Right lobe of liver (tissue), 6 donors: ENCODE data around the gene AKR1B1. TPM values are rescaled to one million over a fixed set of nuclear protein-coding genes. Genes with fewer than 3 reads are reported as not detected.

Experiments
- ATAC-seq, 4 donors: fragments of 200-7000 bp; cut with Tn5 transposase; one replicate each; pipeline ENCODE4 v1.9.1; 2020; ENCODE audit warnings: mild to moderate bottlenecking in 4 of 4, moderate library complexity in 4 of 4
- DNase-seq, 3 donors: peaks; one replicate each; pipeline ENCODE4 v3.0.0-alpha.2; 2020
- H3K27ac ChIP-seq, 3 donors: fragments of 200-600 bp; one replicate each; pipeline ENCODE4 v1.8.0; 2022
- H3K27me3 ChIP-seq, 2 donors: fragments of 200-600 bp; one replicate each; pipeline ENCODE4 v1.8.0; 2022
- H3K36me3 ChIP-seq, 4 donors: fragments of 200-600 bp; sonication (generic) in 1 of 4; one replicate each; pipeline versions ENCODE4 v1.5.1 to v1.8.0; 2017 to 2022; ENCODE audit warnings: control low read depth in 1 of 4
- H3K4me1 ChIP-seq, 4 donors: fragments of 200-600 bp; sonication (generic) in 1 of 4; one replicate each; pipeline versions ENCODE4 v1.5.1 to v1.8.0; 2017 to 2022; ENCODE audit warnings: control low read depth in 1 of 4
- H3K4me3 ChIP-seq, 3 donors: fragments of 200-600 bp; one replicate each; pipeline ENCODE4 v1.8.0; 2022
- H3K9me3 ChIP-seq, 4 donors: fragments of 200-600 bp; sonication (generic) in 1 of 4; one replicate each; pipeline versions ENCODE4 v1.5.1 to v1.8.0; 2017 to 2022; ENCODE audit warnings: control low read depth in 1 of 4
- CTCF ChIP-seq, 4 donors: fragments of 200-600 bp in 3 of 4; fragments of 450-650 bp in 1 of 4; IDR thresholded peaks; one replicate each; pipeline versions ENCODE4 v1.5.1 to v1.8.0; 2016 to 2022; ENCODE audit warnings: antibody characterized with exemption in 4 of 4, mild to moderate bottlenecking in 2 of 4
- POLR2A ChIP-seq: fragments of 450-650 bp; IDR thresholded peaks from one replicate; pipeline ENCODE4 v1.6.1; 2017; ENCODE audit warnings: antibody characterized with exemption, mild to moderate bottlenecking
- WGBS: methylation state at CpG from one replicate; pipeline ENCODE4 v1.1.6; 2018; ENCODE audit warnings: low coverage, low lambda C conversion rate; ENCODE audit not compliant: insufficient coverage; ENCODE audit errors: missing lambda C conversion rate; 5-methylcytosine and 5-hydroxymethylcytosine counted together
- intact Hi-C, 2 donors: fragments of 100-400 bp; cut with DNase I; formaldehyde crosslinking; loops; one replicate each; pipeline versions ENCODE4 v1.11.2 to v1.14.1; 2022
- total RNA-seq, 6 experiments: library from RNA; depleted of rRNA in 2 of 6; stranded (reverse); fragments of >200 nt in 2 of 6; fragmentation: NEBNext Ultra II Directional in 3 of 6; extraction: Animal tissue kit (Norgen Biotek cat#: 25700) in 3 of 6; gene quantifications; one replicate each; pipeline versions ENCODE4 v1.1.0 to v1.2.4, GENCODE V29; 2016 to 2023
- donor health status: DM: no; HTN: yes; CAD: no.
- donor health status: DM: no; HTN: no; CAD: no.
- donor health status: DM: no; HTN: no; CAD: no.
- donor health status: DM: no; HTN: yes; CAD: no.
- donor health status: DM: no; HTN: yes; CAD: no.

AKR1B1 gene
- total RNA-seq, 6 experiments from 2014 or later, result 6.9 to 18.1 (median 9.7) TPM

- no peaks in the 10 kb centered on the region for H3K9me3 ChIP-seq
- WGBS, result 66% methylated on average over 6 of the region's 9 CpGs
- H3K4me1 ChIP-seq, result no peaks in the 10 kb centered on the region
- TF ChIP-seq CTCF (IDR thresholded peaks at IDR 0.05) (no peak), POLR2A (no peak)
- peaks cover 0 to 10% (median 0%) of the 10 kb centered on the region in 4 donors for H3K36me3 ChIP-seq
- H3K27me3 ChIP-seq, result no peaks in the 10 kb centered on the region
- no peak overlapping the region for H3K27ac ChIP-seq
- ATAC-seq, result peak in 2 of 4 donors; percentile 45 to 53
- H3K4me3 ChIP-seq, result no peak overlapping the region
- DNase-seq, result no peak
- intact Hi-C loops, result loop anchor here in 1 of 2 donors (10.0 kb wide), 1 partner anchor 70 kb away; no protein-coding TSS in a partner anchor
Observed at GRCh38 chr7:134444198-134444960, 14.5 kb downstream of the AKR1B1 start.

- no peaks in the 10 kb centered on the region for H3K4me1 ChIP-seq
- no peak for TF ChIP-seq POLR2A
- no peak for TF ChIP-seq CTCF (IDR thresholded peaks at IDR 0.05)
- ATAC-seq, result no peak
- intact Hi-C loops, result loop anchor here in 1 of 2 donors (10.0 kb wide), 1 partner anchor 71 kb away; no protein-coding TSS in a partner anchor
- H3K9me3 ChIP-seq, result no peaks in the 10 kb centered on the region
- H3K27me3 ChIP-seq, result no peaks in the 10 kb centered on the region
- WGBS, result 77% methylated on average over 7 of the region's 10 CpGs
- peaks cover 0 to 10% (median 0%) of the 10 kb centered on the region in 4 donors for H3K36me3 ChIP-seq
- no peak for DNase-seq
- no peak overlapping the region for H3K27ac ChIP-seq
- no peak overlapping the region for H3K4me3 ChIP-seq
Observed at GRCh38 chr7:134443396-134444070, 15.4 kb downstream of the AKR1B1 start.

GRCh38 chr7:134442441-134443220 is 16.3 kb downstream of the AKR1B1 start:
- intact Hi-C loops, result loop anchor here in 1 of 2 donors (10.0 kb wide), 1 partner anchor 72 kb away; no protein-coding TSS in a partner anchor
- Histone ChIP-seq H3K4me1 (no peaks in the 10 kb centered on the region), H3K36me3 (peaks cover 0 to 10% (median 0%) of the 10 kb centered on the region in 4 donors), H3K4me3 (no peak overlapping the region), H3K27me3 (no peaks in the 10 kb centered on the region), H3K27ac (no peak overlapping the region), H3K9me3 (no peaks in the 10 kb centered on the region)
- DNase-seq (no peak), ATAC-seq (no peak)
- WGBS, result 85% methylated on average over 5 of the region's 9 CpGs
- TF ChIP-seq CTCF (IDR thresholded peaks at IDR 0.05) (no peak), POLR2A (no peak)

GRCh38 chr7:134441264-134441663 is 17.6 kb downstream of the AKR1B1 start:
- ATAC-seq (no peak), DNase-seq (no peak)
- Histone ChIP-seq H3K4me3 (no peak overlapping the region), H3K36me3 (peaks cover 0 to 5% (median 0%) of the 10 kb centered on the region in 4 donors), H3K4me1 (no peaks in the 10 kb centered on the region), H3K27me3 (no peaks in the 10 kb centered on the region), H3K27ac (no peak overlapping the region), H3K9me3 (no peaks in the 10 kb centered on the region)
- WGBS, result 100% methylated on average over 1 of the region's 4 CpGs
- intact Hi-C loops, result loop anchor here in 1 of 2 donors (10.0 kb wide), 1 partner anchor 74 kb away; no protein-coding TSS in a partner anchor
- TF ChIP-seq POLR2A, result no peak
- TF ChIP-seq CTCF (IDR thresholded peaks at IDR 0.05), result no peak
